MM.1S (cell line): ENCODE data around the gene TACC2.

Source experiments
- DNase-seq: peaks from one replicate; pipeline ENCODE4 v3.0.0-alpha.2; 2015
- H2AFZ ChIP-seq: fragments of 300-600 bp; sonication (generic); 2 replicates; pipeline ENCODE4 v1.6.0; 2016; ENCODE audit warnings: antibody characterized with exemption, low read length
- H3F3A ChIP-seq: fragments of 300-600 bp; sonication (generic); 2 replicates; pipeline ENCODE4 v1.6.1; 2016; ENCODE audit warnings: mild to moderate bottlenecking, antibody characterized with exemption, low read length, moderate library complexity, mixed read lengths; ENCODE audit not compliant: insufficient read depth
- H3K27ac ChIP-seq: fragments of 300-600 bp; sonication (generic); 2 replicates; pipeline ENCODE4 v1.5.1; 2016; ENCODE audit warnings: mild to moderate bottlenecking, low read length
- H3K27me3 ChIP-seq: fragments of 300-600 bp; sonication (generic); replicated peaks from 2 replicates; pipeline ENCODE4 v1.6.0; 2016; ENCODE audit warnings: low read length; ENCODE audit not compliant: insufficient read depth
- H3K36me3 ChIP-seq: fragments of 300-600 bp; sonication (generic); replicated peaks from 2 replicates; pipeline ENCODE4 v1.6.1; 2016; ENCODE audit warnings: mild to moderate bottlenecking, low read length, mixed read lengths; ENCODE audit not compliant: insufficient read depth
- H3K4me1 ChIP-seq: fragments of 300-600 bp; sonication (generic); 2 replicates; pipeline ENCODE4 v1.6.1; 2016; ENCODE audit warnings: low read length, mixed read lengths
- H3K4me2 ChIP-seq: fragments of 300-600 bp; sonication (generic); 2 replicates; pipeline ENCODE4 v1.6.0; 2016; ENCODE audit warnings: low read depth, low read length
- H3K4me3 ChIP-seq: fragments of 300-600 bp; sonication (generic); 2 replicates; pipeline ENCODE4 v1.5.1; 2016; ENCODE audit warnings: low read length, mixed read lengths
- H3K79me2 ChIP-seq: fragments of 300-600 bp; sonication (generic); 2 replicates; pipeline ENCODE4 v1.6.1; 2016; ENCODE audit warnings: mixed run types, low read length, mixed read lengths
- H3K9ac ChIP-seq: fragments of 300-600 bp; sonication (generic); 2 replicates; pipeline ENCODE4 v1.6.1; 2016; ENCODE audit warnings: low read length, mixed read lengths
- H3K9me2 ChIP-seq: fragments of 300-600 bp; sonication (generic); replicated peaks from 2 replicates; pipeline ENCODE4 v1.6.1; 2016; ENCODE audit warnings: mild to moderate bottlenecking, low read length, mixed read lengths; ENCODE audit not compliant: insufficient read depth
- H3K9me3 ChIP-seq: fragments of 300-600 bp; sonication (generic); replicated peaks from 2 replicates; pipeline ENCODE4 v1.6.1; 2016; ENCODE audit warnings: mild to moderate bottlenecking, low read length, mixed read lengths; ENCODE audit not compliant: insufficient read depth
- H4K20me1 ChIP-seq: fragments of 300-600 bp; sonication (generic); 2 replicates; pipeline ENCODE4 v1.6.1; 2016; ENCODE audit warnings: mild to moderate bottlenecking, low read length, moderate library complexity, mixed read lengths; ENCODE audit not compliant: insufficient read depth
- CTCF ChIP-seq: fragments of 300-600 bp; sonication (generic); IDR thresholded peaks from 2 replicates; pipeline ENCODE4 v1.5.1; 2016; ENCODE audit warnings: antibody characterized with exemption, low read length, mixed read lengths
- EZH2 ChIP-seq: fragments of 300-600 bp; sonication (generic); optimal IDR thresholded peaks from 2 replicates; pipeline ENCODE3; 2017; ENCODE audit warnings: low read depth, mild to moderate bottlenecking, antibody characterized with exemption, low read length, mixed read lengths
- EZH2phosphoT487 ChIP-seq: fragments of 300-600 bp; sonication (generic); IDR thresholded peaks from 2 replicates; pipeline ENCODE4 v1.6.1; 2018; ENCODE audit warnings: antibody characterized with exemption, low read length

The TACC2 gene

DNA sequence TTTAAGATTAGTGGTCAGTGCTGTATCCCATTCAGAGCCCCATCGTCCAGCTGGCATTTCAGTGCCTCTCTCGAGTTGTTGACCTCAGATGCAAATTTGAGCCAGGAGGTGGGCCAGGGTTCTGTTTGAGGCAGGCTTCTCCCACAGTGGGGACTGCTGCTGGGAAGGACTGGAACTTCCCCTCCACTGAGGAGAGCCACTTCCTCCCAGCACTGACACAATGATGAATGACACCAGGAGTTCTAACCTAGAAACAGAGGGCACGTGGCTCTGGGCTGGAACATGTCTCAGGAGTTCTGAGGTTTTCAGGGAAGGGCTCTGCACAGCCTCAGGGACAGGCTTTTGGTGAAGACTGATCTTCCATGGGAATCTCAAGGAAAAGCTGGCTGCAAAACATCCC lies 263.8 kb downstream of the TACC2 start:
- TF ChIP-seq EZH2phosphoT487, result no peak
- TF ChIP-seq CTCF, result no peak
- TF ChIP-seq EZH2, result no peak
- DNase-seq, result no peak
- no peaks in the 10 kb centered on the region for H3K27me3 ChIP-seq
- no peaks in the 10 kb centered on the region for H3K9me2 ChIP-seq
- no peaks in the 10 kb centered on the region for H4K20me1 ChIP-seq
- H3F3A ChIP-seq, result no peaks in the 10 kb centered on the region
- H3K4me1 ChIP-seq, result no peaks in the 10 kb centered on the region
- no peak overlapping the region for H3K4me2 ChIP-seq
- H3K4me3 ChIP-seq, result no peak overlapping the region
- no peak overlapping the region for H3K27ac ChIP-seq
- no peak overlapping the region for H3K9ac ChIP-seq
- no peaks in the 10 kb centered on the region for H3K36me3 ChIP-seq
- H3K79me2 ChIP-seq, result no peaks in the 10 kb centered on the region
- no peak overlapping the region for H2AFZ ChIP-seq
- H3K9me3 ChIP-seq, result no peaks in the 10 kb centered on the region

GRCh38 chr10:122253605-122254004 lies 264.6 kb downstream of the TACC2 start:
- no peaks in the 10 kb centered on the region for H3K36me3 ChIP-seq
- DNase-seq, result no peak
- H2AFZ ChIP-seq, result no peak overlapping the region
- no peaks in the 10 kb centered on the region for H3K79me2 ChIP-seq
- no peak overlapping the region for H3K4me2 ChIP-seq
- no peaks in the 10 kb centered on the region for H3K27me3 ChIP-seq
- TF ChIP-seq EZH2, result no peak
- no peak for TF ChIP-seq CTCF
- TF ChIP-seq EZH2phosphoT487, result no peak
- no peak overlapping the region for H3K4me3 ChIP-seq
- H3K4me1 ChIP-seq, result no peaks in the 10 kb centered on the region
- no peaks in the 10 kb centered on the region for H3F3A ChIP-seq
- H3K9me3 ChIP-seq, result no peaks in the 10 kb centered on the region
- no peaks in the 10 kb centered on the region for H3K9me2 ChIP-seq
- no peak overlapping the region for H3K27ac ChIP-seq
- H3K9ac ChIP-seq, result no peak overlapping the region
- H4K20me1 ChIP-seq, result no peaks in the 10 kb centered on the region

- Histone ChIP-seq H4K20me1 (no peaks in the 10 kb centered on the region), H3K27me3 (no peaks in the 10 kb centered on the region), H3K9ac (no peak overlapping the region), H3K4me3 (no peak overlapping the region), H3K79me2 (no peaks in the 10 kb centered on the region), H3K9me3 (no peaks in the 10 kb centered on the region), H3K27ac (no peak overlapping the region), H3K4me2 (no peak overlapping the region), H3K4me1 (no peaks in the 10 kb centered on the region), H3K9me2 (no peaks in the 10 kb centered on the region), H3F3A (no peaks in the 10 kb centered on the region), H3K36me3 (no peaks in the 10 kb centered on the region), H2AFZ (no peak overlapping the region)
- no peak for DNase-seq
- TF ChIP-seq CTCF, result no peak
- TF ChIP-seq EZH2, result no peak
- no peak for TF ChIP-seq EZH2phosphoT487
Observed at GRCh38 chr10:122254831-122255230, 265.9 kb downstream of the TACC2 start.
